Effector CD8-positive, alpha-beta T cell (primary cell): ENCODE measurements around the gene NOL3.

Source experiments
- DNase-seq: peaks from one replicate; lab custom pipeline; 2025; lab: John Stamatoyannopoulos, UW

The NOL3 gene

DNA sequence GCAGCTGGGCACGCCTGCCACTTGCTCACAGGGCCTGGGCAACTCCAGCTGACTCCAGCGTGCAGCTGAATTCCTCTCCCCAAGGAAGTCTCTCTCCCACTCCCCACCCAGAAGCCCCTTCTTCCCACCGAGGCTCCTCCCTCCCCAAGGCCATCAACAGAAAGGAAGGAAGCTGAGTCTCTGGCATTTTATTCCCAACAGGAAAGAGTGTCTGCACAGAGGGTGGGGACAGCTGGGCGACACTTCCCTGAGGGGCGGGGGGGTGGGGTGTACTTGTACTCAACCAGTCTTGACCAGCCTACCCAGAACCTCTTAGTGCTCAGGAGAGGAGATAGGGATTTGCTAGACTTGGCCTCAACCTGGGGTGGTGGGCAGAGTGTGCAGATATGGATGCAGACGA is 19.7 kb downstream of the NOL3 start, which contains the start of gene EXOC3L1:
Gene EXOC3L1, minus strand, starts transcription at position 96 of the 400 bp plus-strand sequence. CDS start 460 bp downstream, outside the sequence.
- DNase-seq: no peak

DNA sequence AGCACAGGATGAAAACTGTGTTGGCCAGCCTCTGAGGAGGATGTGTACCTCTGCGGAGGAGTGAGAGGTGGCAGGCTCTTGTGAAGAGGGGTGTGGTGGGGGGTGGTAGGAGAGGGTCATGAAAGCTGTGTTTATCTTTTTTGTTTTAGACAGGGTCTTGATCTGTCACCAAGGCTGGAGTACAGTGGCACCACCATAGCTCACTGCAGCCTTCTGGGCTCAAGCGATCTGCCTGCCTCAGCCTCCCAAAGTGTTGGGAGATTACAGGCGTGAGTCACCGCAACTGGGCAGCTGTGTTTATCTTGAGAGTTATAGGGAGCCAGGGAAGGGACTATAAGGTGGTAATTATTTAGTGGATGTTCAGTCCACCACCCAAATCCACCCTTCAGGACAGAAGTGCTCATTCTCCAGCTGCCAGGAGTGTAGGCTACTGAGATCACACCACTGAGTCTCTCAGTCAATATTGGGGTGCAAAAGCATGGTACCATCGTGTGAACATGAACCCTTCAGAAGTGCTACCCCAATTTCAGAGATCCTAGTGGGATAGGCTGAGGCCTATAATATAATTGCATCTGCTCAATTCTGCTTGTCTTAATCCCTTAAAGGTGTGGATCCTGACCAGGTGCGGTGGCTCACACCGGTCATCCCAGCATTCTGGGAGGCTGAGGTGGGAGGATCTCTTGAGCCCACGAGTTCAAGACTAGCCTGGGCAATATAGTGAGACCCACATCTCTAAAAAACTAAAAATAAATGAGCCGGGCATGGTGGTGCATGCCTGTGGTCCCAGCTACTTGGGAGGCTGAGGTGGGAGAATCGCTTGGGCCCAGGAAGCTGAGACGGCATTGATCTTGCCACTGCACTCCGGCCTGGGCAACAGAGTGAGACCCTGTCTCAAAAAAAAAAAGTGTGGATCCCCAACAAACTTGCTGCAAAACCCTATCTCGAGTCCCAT is 20.4 kb downstream of the NOL3 start:
- no peak for DNase-seq

DNA sequence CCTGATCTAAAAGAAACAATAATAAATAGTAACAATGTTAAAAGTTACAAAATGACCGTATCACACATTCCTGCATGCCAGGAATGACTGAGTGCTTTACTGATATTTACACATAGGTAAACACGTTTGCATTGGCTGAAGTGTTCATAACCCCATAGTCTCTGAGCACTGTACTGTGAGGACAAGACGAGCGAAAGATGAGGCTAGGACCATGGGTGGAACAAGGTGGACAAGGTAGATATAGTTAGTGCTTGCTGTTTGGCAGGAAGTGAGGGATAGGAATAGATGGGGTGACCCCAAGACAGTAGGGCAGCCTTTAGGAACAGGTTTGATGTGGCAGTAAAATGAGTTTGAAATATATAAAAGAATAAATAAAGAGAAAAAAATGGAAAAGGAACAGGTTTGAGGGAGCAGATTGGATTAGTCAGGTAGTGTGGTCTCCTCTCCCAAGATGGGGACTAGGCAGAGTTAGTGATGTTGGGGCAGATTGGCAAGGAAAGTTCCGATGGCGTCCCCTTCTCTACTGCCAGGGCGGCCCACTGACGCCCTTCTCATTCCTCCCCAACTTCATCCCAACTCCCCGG is 21.2 kb downstream of the NOL3 start:
- no peak for DNase-seq

DNA sequence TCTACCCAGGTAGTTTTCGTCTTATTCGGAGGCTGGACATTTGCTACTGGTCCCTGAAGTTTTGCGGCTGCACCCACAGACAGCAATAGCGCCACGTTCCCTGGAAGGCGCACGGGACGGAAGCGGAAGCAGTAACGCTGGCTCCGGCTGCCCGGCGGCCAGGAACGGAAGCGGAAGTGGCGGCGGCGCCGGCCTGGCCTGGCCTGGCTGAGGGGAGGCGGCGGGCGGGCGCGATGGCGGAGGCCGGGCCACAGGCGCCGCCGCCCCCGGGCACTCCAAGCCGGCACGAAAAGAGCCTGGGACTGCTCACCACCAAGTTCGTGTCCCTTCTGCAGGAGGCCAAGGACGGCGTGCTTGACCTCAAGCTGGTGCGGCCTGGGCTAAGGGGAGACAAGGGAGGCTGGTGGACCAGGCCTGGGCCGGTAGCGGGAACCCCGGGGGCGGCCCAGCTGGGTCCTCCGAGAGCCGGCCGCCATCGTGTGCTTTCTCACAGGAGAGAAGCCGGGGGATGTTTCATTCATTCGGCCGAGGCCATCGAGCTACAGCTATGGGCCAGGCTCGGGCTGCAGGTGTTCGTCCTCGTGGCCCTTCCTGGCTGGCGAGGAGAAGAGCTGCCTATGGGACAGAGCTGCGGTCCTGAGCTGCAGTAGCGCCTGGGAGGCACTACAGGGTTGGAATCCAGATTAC is 21.8 kb downstream of the NOL3 start, which contains the start of gene E2F4:
Gene E2F4, plus strand, starts transcription at position 161 of the 687 bp plus-strand sequence. Its CDS starts 73 bp downstream, at position 234.
- DNase-seq: peak; percentile 65

DNA sequence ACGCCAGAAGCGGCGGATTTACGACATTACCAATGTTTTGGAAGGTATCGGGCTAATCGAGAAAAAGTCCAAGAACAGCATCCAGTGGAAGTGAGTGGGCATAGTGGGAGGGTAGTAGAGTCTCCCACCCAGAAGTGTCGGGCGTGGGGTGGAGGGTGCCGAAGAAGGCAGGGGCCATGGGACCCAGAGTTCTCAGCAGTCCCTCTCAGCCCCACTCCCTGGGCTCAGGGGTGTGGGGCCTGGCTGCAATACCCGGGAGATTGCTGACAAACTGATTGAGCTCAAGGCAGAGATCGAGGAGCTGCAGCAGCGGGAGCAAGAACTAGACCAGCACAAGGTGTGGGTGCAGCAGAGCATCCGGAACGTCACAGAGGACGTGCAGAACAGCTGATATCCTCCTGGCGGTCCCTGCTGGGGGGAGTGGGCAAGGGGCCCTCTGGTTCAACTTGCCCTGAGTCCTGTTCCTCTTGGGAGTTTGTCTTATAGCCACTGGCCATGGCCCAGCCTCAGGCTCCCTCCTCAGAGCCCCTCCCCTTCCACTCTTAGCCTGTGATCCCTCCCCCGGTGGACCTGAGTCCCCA is 22.5 kb downstream of the NOL3 start:
- no peak for DNase-seq

DNA sequence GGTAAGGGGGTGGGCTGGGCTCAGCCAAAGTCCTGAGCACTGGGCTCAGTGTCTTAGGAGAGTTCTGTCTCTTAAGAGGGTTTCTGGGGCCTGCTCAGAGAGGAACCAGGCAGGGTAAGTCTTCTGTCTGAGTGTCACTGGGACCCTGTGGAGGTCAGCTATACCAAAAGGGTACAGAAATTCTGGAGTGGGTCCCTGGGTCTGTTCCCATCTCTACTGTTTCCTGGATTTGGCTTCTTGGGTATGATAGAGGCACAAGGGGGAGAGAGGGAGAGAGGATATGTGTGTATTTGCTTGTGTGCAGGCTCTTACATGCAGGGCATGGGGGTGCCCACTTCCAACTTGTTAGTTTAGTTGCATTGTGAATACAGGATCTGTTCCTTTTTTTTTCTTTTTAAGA is 23.2 kb downstream of the NOL3 start:
- DNase-seq: no peak

DNA sequence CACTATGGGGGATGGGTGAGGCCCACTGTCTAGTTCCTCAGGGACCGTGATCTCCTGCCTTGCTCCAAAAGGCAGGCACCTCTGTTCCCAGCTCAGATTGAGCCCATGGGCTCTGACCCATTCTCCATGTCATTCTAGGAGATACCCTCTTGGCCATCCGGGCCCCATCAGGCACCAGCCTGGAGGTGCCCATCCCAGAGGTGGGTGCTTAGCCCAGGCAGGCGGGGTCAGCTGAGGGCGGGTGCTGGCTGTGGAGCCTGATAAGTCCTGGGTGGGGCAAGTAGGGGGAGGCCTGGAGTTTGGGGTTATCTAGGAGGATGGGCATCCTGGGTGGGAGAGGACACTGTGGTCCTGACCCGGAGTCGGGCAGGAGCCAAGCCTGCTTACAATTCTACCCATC is 23.9 kb downstream of the NOL3 start:
- no peak for DNase-seq

DNA sequence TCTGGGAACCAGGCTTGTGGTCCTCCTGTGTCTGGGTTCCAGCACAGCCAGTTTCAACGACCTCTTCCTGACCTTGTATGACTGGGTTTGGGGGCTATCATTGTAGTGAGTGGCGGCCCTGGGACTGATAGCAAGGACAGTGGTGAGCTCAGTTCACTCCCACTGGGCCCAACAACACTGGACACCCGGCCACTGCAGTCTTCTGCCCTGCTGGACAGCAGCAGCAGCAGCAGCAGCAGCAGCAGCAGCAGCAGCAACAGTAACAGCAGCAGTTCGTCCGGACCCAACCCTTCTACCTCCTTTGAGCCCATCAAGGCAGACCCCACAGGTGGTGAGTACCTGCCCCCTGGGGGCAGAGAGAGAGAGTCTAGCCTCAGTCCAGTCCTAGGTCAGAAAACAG is 25.3 kb downstream of the NOL3 start:
- no peak for DNase-seq

DNA sequence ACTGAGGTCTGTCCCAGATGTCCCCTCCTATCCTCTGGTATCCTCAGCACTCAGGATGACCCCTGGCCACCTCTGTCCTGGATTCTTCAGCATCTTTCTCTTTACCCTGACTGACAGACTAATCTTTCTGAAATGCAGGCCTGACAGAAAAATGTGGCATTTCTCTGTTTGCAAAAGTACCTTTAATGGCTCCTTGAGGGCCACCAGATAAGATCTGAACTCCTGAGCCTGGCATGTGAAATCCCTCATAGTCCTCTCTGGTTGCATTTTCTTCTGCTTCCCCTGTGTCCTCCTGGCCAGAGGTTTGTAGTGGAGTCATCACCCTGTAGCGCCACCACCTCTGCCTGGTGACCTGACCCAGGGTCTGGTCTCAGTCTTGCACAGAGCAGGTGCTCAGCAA is 26.5 kb downstream of the NOL3 start:
- no peak for DNase-seq

DNA sequence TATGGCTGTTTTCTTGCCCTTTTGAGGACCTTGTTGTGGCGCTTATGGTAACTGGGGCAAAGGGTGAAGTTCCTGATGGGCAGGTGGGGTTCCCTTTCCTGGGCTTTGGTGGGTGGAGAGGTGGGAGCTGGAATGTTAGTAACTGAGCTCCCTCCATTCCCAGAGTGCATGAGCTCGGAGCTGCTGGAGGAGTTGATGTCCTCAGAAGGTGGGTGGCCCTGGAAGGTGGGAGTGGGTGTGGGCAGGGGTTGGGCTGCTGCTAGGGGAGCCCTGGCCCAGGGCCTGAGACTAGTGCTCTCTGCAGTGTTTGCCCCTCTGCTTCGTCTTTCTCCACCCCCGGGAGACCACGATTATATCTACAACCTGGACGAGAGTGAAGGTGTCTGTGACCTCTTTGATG is 27.4 kb downstream of the NOL3 start:
- DNase-seq: no peak

DNA sequence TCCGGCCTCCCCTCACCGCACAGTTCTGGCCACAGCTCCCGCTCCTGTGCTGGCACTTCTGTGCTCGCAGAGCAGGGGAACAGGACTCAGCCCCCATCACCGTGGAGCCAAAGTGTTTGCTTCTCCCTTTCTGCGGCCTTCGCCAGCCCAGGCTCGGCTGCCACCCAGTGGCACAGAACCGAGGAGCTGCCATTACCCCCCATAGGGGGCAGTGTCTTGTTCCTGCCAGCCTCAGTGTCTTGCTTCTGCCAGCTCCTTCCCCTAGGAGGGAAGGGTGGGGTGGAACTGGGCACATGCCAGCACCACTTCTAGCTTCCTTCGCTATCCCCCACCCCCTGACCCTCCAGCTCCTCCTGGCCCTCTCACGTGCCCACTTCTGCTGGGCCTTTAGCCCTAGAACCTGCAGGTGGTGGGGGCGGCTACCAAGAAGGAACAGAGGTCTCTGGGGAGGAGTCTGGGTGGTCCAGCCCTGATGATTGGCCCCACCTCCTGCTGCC is 27.9 kb downstream of the NOL3 start:
- no peak for DNase-seq

DNA sequence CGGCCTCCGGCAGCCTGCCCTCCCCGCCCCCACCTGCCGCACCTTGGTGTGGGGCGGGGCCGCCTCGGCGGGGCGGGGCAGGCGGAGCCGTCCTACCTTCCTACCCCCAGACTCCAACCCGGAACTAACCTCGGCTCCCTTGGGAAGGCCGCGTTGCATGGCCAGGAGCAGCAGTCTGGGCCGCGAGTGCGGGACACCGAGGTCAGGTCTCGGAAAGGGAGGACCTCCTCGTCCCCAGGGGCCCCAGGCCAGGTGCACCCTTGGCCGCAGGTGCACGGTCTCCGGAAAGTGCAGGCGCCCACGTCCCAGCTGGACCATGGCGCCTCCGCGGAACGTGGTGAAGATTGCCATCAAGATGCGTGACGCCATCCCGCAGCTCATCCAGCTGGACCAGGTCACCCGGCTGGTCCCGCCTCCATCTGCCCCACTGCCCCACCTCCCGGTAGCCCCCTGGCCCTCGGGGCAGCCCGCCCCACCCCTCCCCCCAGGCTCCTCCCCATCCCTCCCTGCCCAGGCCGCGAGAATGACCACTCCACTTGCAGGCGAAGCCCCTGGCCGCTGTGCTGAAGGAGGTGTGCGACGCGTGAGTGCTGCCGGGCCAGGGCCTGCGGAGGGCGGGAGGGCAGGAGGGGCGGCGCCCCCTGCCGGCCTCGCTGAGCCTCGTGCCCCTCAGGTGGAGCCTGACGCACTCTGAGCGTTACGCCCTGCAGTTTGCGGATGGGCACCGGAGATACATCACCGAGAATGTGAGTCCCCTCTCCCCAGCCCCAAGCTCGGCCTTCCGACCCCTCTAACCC is 28.9 kb downstream of the NOL3 start, which contains the start of gene ELMO3:
Gene ELMO3, plus strand, starts transcription at position 121 of the 797 bp plus-strand sequence. Its CDS starts 196 bp downstream, at position 317.
- no peak for DNase-seq

DNA sequence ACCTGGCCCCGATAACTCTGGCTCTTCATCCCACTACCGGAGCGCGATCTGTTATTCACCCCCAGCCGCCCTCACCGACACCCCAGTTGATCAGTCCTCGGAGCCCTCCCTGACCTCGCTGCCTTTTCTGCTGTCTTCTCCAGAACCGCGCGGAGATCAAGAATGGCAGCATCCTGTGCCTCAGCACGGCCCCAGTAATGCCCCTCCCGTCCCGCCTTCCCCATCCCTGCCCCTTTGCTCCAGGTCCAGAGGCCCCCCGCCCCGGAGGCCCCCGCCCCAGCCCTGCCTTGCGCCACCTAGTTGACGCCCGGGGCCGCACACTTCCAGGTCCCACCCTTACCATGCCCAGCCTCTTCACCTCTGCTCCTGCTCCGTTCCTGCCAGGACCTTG is 29.5 kb downstream of the NOL3 start:
- no peak for DNase-seq

DNA sequence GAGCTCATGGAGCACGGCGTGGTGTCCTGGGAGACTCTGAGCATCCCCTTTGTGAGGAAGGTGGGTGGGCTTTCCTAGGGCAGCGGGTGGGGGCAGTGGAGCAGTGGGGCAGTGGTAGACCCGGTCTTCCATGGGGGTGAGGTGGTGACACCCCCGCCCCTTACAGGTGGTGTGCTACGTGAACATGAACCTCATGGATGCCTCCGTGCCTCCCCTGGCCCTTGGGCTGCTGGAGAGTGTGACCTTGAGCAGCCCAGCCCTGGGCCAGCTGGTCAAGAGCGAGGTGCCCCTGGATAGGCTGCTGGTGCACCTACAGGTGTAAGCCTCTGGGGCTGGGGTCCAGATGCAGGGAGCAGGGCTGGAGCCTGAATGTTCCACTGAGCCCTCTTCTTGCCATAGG is 30.2 kb downstream of the NOL3 start:
- DNase-seq: no peak

DNA sequence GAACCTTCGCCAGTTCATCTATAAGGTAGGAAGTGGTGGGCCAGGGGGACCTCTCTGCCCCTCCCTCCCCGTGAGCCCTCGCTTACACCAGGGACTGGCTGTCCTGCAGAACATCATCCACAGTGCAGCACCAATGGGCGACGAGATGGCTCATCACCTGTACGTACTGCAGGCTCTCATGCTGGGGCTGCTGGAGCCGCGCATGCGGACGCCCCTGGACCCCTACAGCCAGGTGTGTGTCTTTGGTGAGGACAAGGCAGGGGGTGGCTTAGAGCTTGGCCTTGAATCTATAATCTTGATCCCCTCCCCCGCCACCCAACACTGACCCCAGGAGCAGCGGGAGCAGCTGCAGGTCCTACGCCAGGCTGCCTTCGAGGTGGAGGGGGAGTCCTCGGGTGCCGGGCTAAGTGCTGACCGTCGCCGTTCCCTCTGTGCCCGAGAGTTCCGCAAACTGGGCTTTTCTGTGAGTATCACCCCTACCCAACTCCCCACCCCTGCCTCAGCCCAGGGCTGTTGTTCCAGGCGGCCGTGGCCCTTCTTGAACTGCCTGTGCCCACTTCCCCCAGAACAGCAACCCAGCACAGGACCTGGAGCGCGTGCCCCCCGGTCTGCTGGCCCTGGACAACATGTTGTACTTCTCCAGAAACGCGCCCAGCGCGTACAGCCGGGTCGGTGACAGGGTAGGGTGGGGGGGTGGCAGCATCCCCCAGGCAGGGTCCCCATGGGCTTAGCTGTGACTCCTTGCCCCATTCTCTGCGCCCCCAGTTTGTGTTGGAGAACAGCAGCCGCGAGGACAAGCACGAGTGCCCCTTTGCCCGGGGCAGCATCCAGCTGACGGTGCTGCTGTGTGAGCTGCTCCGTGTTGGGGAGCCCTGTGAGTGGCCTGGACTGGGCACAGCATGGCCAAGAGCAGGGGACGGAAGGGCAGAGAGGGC is 31.3 kb downstream of the NOL3 start:
- DNase-seq: no peak

DNA sequence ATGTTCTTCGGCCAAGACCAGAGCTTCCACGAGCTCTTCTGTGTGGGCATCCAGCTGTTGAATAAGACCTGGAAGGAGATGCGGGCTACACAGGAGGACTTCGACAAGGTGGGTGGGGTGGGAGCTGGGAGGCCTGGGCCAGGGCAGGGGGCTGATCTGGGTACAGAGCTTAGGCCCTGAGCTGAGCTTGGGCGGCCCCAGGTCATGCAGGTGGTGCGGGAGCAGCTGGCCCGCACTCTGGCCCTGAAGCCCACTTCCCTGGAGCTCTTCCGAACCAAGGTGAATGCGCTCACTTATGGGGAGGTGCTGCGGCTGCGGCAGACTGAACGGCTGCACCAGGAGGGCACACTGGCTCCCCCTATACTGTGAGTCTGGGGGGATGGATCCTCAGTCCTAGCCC is 32.1 kb downstream of the NOL3 start:
- no peak for DNase-seq

DNA sequence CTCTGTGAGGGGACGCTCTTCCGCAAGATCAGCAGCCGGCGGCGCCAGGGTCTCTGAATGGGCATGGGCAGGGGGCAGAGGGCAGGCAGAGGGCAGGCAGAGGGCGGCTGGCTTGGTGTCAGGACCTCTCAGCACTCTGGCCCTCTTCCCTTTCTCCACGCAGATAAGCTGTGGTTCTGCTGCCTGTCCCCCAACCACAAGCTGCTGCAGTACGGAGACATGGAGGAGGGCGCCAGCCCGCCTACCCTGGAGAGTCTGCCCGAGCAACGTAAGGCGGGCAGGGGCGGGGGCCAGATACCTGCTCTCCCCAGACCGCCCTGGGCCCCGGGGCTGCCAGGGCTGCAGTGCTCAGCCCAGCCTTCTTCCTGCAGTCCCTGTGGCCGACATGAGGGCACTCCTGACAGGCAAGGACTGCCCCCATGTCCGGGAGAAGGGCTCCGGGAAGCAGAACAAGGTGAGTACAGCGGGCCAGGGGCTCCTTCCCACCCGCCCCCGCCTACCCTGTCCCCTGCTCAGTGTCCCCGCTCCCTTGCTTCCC is 32.7 kb downstream of the NOL3 start:
- no peak for DNase-seq

DNA sequence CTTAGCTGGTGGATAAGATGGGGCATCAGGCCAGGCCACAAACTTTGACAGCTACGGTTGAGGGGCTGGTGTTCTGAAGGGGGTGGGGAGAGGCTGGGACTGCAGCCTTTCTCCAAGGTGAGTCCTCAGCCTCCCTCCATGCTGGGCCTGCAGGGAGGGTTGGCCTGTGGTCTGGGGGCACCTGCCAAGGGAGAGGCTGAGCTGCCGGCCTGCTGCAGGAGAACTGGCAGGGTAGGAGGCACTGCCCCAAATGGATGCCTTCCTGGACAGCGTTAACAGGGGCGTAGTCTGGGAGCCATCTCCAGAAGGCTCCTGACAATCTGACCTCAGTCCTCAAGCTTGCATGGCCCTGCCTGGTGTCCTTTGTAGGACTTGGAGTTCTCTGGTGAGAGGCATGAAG is 33.7 kb downstream of the NOL3 start:
- DNase-seq: no peak

DNA sequence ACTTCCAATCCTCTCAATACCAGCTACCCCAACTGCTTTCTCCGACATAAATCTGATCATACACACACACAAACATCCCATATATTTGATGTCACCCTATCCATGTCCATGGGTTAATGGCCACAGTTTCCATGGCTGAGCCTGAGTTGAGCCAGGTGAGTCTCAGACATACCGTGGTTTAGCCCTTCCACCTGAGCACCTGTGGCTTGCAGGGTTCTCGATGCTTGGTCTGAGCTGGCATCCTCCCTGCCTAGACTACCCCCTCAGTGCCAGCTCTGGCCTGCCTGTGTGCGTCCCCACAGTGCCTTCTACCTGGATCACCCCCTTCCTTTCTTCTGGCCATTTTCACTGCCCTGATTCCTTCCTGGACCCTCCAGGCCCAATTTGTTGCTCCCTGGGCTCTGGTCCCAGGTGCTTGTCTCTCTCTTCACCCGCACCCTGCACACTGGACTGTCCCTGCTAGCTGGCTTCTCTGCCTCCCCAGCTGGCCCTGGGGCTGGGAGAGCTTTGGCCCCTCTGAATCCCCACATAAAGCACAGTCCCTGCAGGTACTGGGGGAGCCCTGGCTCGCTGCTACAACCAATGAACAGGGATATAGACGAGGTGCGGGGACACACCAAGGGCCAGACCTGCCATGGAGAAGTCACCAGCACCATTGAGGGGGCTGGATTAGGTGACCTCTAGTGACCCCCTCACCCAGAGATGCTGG is 35.9 kb downstream of the NOL3 start:
- DNase-seq: no peak
